Prostate gland (tissue), 2 donors: ENCODE measurements around the gene ATP6V1C2.

Source experiments
- POLR2A ChIP-seq: fragments of 450-650 bp; IDR thresholded peaks from one replicate; pipeline ENCODE4 v1.6.1; 2016; ENCODE audit warnings: antibody characterized with exemption, mild to moderate bottlenecking
- POLR2AphosphoS5 ChIP-seq: sonication (generic); formaldehyde crosslinking; IDR thresholded peaks from one replicate; pipeline ENCODE4 v1.6.1; 2017; ENCODE audit warnings: antibody characterized with exemption
- TF ChIP-seq, protein P1 (sequence below), 4 experiments: fragments of 200-600 bp in 2 of 4; fragments of 450-650 bp in 2 of 4; sonication (generic) in 2 of 4; IDR thresholded peaks; 1 replicate in 3 of 4; 2 replicates in 1 of 4; pipeline ENCODE4 v1.5.1; 2016 to 2019; ENCODE audit warnings: antibody characterized with exemption in 4 of 4, mild to moderate bottlenecking in 2 of 4, moderate library complexity in 2 of 4

DNA sequence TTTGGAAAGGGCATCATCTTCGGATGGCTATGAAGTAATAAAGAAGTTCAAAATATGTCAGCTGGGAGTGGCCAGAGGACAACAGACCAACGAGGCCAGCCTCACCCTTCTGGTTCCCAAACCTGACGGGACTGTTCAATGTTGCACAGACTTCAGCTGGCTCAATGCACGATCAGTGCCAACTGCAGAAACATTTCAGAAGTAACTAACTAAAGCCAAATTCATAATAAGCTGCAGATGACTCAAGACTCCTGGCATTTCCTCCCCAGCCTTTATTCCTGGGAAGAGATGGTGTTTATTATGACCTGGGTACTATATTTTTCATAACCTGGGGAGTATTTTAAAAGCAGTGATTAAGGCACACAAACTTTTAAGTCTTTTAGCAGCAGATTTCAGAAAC, 3.8 kb upstream of the ATP6V1C2 start:
- TF ChIP-seq, protein P1, sequence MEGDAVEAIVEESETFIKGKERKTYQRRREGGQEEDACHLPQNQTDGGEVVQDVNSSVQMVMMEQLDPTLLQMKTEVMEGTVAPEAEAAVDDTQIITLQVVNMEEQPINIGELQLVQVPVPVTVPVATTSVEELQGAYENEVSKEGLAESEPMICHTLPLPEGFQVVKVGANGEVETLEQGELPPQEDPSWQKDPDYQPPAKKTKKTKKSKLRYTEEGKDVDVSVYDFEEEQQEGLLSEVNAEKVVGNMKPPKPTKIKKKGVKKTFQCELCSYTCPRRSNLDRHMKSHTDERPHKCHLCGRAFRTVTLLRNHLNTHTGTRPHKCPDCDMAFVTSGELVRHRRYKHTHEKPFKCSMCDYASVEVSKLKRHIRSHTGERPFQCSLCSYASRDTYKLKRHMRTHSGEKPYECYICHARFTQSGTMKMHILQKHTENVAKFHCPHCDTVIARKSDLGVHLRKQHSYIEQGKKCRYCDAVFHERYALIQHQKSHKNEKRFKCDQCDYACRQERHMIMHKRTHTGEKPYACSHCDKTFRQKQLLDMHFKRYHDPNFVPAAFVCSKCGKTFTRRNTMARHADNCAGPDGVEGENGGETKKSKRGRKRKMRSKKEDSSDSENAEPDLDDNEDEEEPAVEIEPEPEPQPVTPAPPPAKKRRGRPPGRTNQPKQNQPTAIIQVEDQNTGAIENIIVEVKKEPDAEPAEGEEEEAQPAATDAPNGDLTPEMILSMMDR (IDR thresholded peaks at IDR 0.05): no peak
- TF ChIP-seq POLR2AphosphoS5 (peak; percentile 49), POLR2A (no peak)
